Testis (tissue), 2 donors: Measurements from ENCODE around the gene UNC50.

Experiments
- CTCF ChIP-seq, 3 experiments: fragments of 450-650 bp in 2 of 3; fragments of 200-600 bp in 1 of 3; sonication (generic) in 1 of 3; IDR thresholded peaks; one replicate each; pipeline ENCODE4 v1.5.1; 2016 to 2019; ENCODE audit warnings: antibody characterized with exemption in 3 of 3, mild to moderate bottlenecking in 2 of 3, moderate library complexity in 1 of 3
- POLR2A ChIP-seq: fragments of 450-650 bp; IDR thresholded peaks from one replicate; pipeline ENCODE4 v1.6.1; 2017; ENCODE audit warnings: antibody characterized with exemption, mild to moderate bottlenecking, moderate library complexity

DNA sequence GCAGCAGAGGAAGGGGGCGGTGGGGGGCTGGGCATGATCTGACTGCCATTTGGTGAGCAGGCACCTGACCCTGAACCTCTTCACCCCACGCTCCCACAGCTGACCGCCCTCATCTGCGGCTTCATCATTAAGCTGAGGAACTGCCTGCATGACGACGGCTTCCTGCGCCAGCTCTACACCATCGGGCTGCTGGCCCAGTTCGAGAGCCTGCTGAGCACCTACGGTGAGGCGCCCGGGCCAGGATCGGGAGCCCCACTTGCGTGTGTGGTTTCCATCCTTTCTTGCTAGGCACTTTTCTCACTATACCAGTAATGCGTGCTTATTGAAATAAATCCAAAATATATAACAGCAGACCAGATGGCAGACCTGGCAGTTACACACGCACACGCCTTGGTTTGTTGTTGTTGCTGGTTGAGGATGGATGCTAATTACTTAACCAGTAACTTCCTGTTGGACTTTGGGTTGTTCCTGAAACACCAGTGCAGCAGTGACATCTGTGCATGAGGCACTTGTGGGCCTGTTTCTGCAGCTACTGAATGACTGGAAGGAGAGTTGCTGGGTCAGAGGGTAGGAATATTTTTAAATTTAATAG is 43.8 kb upstream of the UNC50 start:
- TF ChIP-seq CTCF (IDR thresholded peaks at IDR 0.05) (no peak), POLR2A (no peak)
